ENCODE data around the gene HSD17B11.
"Not testable (repeated sequence)": the region's sequence is repeated elsewhere in the genome, so short reads cannot be mapped to it uniquely, and the experiment has no call there.

The HSD17B11 gene

DNA sequence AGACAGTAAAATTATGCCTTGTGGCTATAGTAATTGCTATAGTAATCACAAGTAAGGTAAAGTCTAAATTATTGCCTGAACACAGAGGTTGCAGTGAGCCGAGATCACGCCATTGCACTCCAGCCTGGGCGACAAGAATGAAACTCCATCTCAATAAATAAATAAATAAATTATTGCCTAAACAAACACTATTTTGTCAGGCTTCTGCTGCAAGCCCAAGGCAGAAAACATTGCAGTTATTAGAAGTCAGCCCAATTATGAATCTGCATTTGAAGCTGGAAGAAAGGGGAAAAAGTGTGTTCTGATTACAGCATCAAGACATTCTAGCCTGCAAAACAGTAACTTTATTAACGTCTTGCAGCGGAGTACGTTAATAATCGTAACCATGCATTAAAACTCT is 85.4 kb downstream of the HSD17B11 start:
- DNase-seq (ENCODE audit: low spot score), result no peak

DNA sequence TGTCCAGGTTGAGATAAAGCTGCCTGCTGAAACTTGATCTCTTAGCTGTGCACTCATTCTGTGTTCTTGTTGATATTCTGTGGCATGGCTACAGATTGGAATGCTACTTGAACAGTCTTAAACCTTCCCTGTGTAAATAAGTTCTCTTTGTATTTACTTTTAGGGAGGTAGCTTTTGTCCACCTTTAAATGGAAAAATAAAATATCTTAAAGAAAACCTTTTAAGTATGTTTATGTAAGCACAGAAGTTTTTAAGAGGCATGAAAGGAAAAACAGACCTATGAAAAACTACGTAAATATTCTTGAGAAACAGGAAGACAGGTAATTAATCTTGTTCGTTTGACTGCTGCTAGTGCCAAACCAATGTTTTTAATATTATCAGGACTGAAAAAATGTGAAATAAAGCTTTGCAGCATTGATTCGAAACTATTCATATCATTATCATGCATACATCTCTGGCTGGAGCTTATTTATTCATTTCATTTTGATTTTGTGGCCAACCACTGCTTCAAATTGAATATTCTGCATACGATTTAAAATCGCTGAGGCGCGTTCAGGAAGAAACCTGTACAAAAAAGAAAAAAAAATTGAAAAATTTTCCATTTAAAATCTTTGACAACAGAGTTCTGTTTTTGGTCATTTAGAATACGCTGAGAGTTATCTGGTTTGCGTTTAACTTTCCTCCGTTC is 86.1 kb downstream of the HSD17B11 start:
- DNase-seq (ENCODE audit: low spot score), result no peak

- no peak for DNase-seq (ENCODE audit: low spot score)
Measured at GRCh38 chr4:87299898-87300297, 91.1 kb downstream of the HSD17B11 start.

GRCh38 chr4:87298362-87298761 is 92.6 kb downstream of the HSD17B11 start:
- DNase-seq (ENCODE audit: low spot score), result no peak

DNA sequence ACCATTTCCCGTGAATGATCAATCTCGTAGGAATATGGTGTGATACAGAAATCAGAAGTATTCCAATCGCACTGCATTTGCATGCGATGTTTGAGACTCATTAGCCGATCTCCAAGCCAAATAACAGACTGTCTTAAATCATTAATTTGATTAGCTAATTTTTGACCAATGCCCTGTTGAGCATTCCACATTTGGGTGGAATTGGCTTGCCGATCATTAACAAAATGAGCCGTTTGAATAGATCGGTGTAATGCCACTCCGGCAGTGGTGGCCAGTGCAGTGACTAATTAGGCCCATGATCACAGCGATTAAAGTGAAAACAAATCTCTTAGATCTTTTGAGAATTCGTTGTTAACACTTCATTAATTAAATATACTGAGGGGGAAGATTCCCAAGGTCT is 96.1 kb downstream of the HSD17B11 start:
- DNase-seq (ENCODE audit: low spot score), result not testable (repeated sequence)

DNA sequence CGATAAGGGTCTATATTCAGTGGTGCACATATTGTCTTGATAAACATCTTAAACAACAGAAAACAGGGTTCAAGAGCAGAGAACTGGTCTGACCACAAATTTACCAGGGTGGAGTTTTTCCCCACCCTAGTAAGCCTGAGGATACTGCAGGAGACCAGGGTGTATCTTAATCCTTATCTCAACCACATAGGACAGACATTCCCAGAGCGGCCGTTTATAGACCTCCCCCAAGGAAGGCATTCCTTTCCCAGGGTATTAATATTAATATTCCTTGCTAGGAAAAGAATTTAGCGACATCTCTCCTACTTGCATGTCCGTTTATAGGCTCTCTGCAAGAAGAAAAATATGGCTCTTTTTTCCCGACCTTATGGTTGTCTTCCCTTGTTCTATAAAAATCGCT is 97.1 kb downstream of the HSD17B11 start:
- not testable (repeated sequence) for DNase-seq (ENCODE audit: low spot score)

DNA sequence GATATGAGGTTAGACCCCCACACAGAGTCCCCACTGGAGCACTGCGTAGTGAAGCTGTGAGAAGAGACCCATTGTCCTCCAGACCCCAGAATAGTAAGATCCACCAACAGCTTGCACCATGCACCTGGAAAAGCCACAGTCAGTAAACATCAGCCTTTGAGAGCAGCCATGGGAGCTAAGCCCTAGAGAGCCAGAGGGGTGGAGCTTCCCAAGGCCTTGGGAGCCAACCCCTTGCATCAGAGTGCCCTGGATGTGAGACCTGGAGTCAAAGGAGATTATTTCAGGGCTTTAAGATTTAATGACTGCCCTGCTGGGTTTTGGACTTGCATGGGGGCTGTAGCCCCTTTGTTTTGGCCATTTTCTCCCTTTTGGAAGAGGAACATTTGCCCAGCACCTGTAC is 104.0 kb downstream of the HSD17B11 start:
- no peak for DNase-seq (ENCODE audit: low spot score)
